ENCODE measurements around the gene CHST5. TPM values are rescaled to one million over a fixed set of nuclear protein-coding genes. Genes with fewer than 3 reads are reported as not detected.
"Not testable (repeated sequence)": the region's sequence is repeated elsewhere in the genome, so short reads cannot be mapped to it uniquely, and the experiment has no call there.

CHST5 gene
- total RNA-seq, 1 experiment from 2014 or later = 1.3 TPM

DNA sequence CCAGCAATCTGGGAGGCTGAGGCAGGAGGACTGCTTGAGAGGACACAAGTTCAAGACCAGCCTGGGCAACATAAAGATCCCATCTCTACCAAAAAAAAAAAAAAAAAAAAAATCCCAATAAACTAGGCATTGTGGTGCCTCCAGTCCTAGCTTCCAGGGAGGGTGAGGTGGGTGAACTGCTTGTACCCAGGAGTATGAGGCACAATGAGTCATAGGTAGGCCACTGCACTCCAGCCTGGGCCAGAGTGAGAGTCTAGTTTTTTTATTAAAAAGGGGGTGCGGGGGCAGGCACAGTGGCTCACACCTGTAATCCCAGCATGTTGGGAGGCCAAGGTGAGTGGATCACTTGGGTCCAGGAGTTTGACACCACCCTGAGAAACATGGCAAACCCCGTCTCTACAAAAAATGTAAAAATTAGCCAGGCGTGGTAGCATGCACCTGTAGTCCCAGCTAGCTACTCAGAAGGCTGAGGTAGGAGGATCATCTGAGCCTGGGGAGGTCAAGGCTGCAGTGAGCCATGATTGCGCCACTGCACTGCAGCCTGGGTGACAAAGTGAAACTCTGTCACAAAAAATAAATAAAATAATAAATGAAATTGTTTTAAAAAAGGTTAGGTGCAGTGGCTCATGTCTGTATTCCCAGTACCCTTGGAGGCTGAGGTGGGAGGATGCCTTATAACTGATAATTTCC, 32.8 kb downstream of the CHST5 start:
- CTCF ChIA-PET = interaction anchor here (0.7 to 1.0 kb wide), 2 partner anchors 14 to 269 kb away, joined by 7 to 12 read pairs; no protein-coding TSS in a partner anchor
- POLR2A ChIA-PET (ENCODE audit: unreplicated experiment) = no interaction called here
- H3K9me3 ChIP-seq (ENCODE audit: insufficient read depth, low read depth) = no peaks in the 10 kb centered on the region

DNA sequence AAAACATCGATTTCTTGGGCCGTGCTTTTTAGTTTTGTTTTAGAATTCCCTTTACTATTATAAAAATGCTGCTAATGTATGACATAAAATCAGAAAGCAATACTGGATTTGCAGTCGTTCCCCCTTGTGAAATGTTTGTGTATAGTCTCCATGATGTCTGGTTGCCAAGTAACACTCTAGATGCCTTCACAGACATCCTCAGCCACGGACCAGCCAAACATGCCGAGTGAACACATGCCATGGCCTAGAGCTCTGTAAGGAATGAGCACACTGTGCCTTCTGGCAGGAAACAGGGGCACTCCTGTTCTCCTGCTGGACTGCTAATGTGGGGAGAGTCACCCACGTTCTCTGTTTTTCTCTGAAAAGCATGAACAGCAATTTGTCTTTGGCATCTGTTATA, 34.1 kb downstream of the CHST5 start:
- H3K79me2 ChIP-seq (ENCODE audit: low read depth); H4K20me1 ChIP-seq (ENCODE audit: insufficient read depth); H2AFZ ChIP-seq; H3K36me3 ChIP-seq (ENCODE audit: low read depth); H3K27ac ChIP-seq; H3K9me3 ChIP-seq (ENCODE audit: insufficient read depth, low read depth); H3K9me2 ChIP-seq (ENCODE audit: insufficient read depth); POLR2A ChIA-PET (ENCODE audit: unreplicated experiment); H3K27me3 ChIP-seq (ENCODE audit: insufficient read depth, low read depth); H3K4me2 ChIP-seq; intact Hi-C loops (cut with micrococcal nuclease; ENCODE audit: unreplicated experiment); H3K4me3 ChIP-seq; BruUV-seq (replicated peaks); CTCF ChIA-PET: not testable (repeated sequence)
- H3K4me1 ChIP-seq (replicated peaks; ENCODE audit: insufficient read depth) = peaks cover 28% of the 10 kb centered on the region
- peak in 1 of 2 experiments; percentile 48 for DNase-seq
- H3F3A ChIP-seq (ENCODE audit: insufficient read depth, low read depth) = peaks cover 20% of the 10 kb centered on the region

More for the DNA sequence above, 32.8 kb downstream of the CHST5 start:
- no peak overlapping the region for H3K4me3 ChIP-seq
- H3K4me1 ChIP-seq (replicated peaks; ENCODE audit: insufficient read depth) = peaks cover 37% of the 10 kb centered on the region
- no peaks in the 10 kb centered on the region for H3K79me2 ChIP-seq (ENCODE audit: low read depth)
- no peak overlapping the region for H2AFZ ChIP-seq
- peak overlapping the region; percentile 10; the same call in 1 of the 2 replicates for H3K4me2 ChIP-seq
- H3K27ac ChIP-seq = no peak overlapping the region
- TF ChIP-seq, protein P1, sequence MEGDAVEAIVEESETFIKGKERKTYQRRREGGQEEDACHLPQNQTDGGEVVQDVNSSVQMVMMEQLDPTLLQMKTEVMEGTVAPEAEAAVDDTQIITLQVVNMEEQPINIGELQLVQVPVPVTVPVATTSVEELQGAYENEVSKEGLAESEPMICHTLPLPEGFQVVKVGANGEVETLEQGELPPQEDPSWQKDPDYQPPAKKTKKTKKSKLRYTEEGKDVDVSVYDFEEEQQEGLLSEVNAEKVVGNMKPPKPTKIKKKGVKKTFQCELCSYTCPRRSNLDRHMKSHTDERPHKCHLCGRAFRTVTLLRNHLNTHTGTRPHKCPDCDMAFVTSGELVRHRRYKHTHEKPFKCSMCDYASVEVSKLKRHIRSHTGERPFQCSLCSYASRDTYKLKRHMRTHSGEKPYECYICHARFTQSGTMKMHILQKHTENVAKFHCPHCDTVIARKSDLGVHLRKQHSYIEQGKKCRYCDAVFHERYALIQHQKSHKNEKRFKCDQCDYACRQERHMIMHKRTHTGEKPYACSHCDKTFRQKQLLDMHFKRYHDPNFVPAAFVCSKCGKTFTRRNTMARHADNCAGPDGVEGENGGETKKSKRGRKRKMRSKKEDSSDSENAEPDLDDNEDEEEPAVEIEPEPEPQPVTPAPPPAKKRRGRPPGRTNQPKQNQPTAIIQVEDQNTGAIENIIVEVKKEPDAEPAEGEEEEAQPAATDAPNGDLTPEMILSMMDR (conservative IDR thresholded peaks at IDR 0.05) = no peak
- no peak for TF ChIP-seq EZH2 (IDR thresholded peaks at IDR 0.05; ENCODE audit: low read depth)
- H3F3A ChIP-seq (ENCODE audit: insufficient read depth, low read depth) = peaks cover 29% of the 10 kb centered on the region
- H3K9me2 ChIP-seq (ENCODE audit: insufficient read depth) = no peaks in the 10 kb centered on the region
- no peaks in the 10 kb centered on the region for H4K20me1 ChIP-seq (ENCODE audit: insufficient read depth)
- intact Hi-C loops (cut with micrococcal nuclease; ENCODE audit: unreplicated experiment) = no loop called here
- no peak for DNase-seq
- BruUV-seq (replicated peaks) = no TSS peak
- H3K27me3 ChIP-seq (ENCODE audit: insufficient read depth, low read depth) = no peaks in the 10 kb centered on the region
- H3K36me3 ChIP-seq (ENCODE audit: low read depth) = 0 out of 2 replicates have a peak, but pooled peaks cover 4% of the 10 kb centered on the region

DNA sequence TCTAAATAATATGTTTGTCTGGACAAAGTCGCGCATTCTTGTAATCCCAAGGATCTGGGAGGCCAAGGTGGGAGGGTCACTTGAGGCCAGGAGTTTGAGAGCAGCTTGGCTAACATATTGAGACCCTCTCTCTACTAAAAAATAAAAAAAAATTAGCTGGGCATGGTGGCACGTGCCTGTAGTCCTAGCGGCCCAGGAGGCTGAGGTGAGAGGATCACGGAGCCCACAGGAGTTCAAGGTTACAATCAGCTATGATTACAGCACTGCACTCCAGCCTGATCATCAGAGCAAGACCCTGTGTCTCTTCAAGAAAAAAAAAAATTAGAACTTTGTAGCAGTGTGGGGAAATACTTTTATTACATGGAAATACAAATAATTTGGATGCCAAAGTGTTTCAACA, 34.5 kb downstream of the CHST5 start:
- 0 out of 2 replicates have a peak, but pooled peaks cover 4% of the 10 kb centered on the region for H3K36me3 ChIP-seq (ENCODE audit: low read depth)
- no peak overlapping the region for H3K4me3 ChIP-seq
- no TSS peak for BruUV-seq (replicated peaks)
- H3K79me2 ChIP-seq (ENCODE audit: low read depth) = no peaks in the 10 kb centered on the region
- H3F3A ChIP-seq (ENCODE audit: insufficient read depth, low read depth) = peaks cover 20% of the 10 kb centered on the region
- ChIA-PET CTCF (no interaction called here), POLR2A (ENCODE audit: unreplicated experiment) (no interaction called here)
- TF ChIP-seq, protein P1 (conservative IDR thresholded peaks at IDR 0.05) = no peak
- no peak for TF ChIP-seq EZH2 (IDR thresholded peaks at IDR 0.05; ENCODE audit: low read depth)
- no peaks in the 10 kb centered on the region for H4K20me1 ChIP-seq (ENCODE audit: insufficient read depth)
- no peak overlapping the region for H2AFZ ChIP-seq
- no peak overlapping the region for H3K27ac ChIP-seq
- no peak for DNase-seq
- no peak overlapping the region for H3K4me2 ChIP-seq
- H3K4me1 ChIP-seq (replicated peaks; ENCODE audit: insufficient read depth) = peaks cover 25% of the 10 kb centered on the region
- H3K9me3 ChIP-seq (ENCODE audit: insufficient read depth, low read depth) = no peaks in the 10 kb centered on the region
- no peaks in the 10 kb centered on the region for H3K9me2 ChIP-seq (ENCODE audit: insufficient read depth)
- H3K27me3 ChIP-seq (ENCODE audit: insufficient read depth, low read depth) = no peaks in the 10 kb centered on the region
- intact Hi-C loops (cut with micrococcal nuclease; ENCODE audit: unreplicated experiment) = no loop called here

DNA sequence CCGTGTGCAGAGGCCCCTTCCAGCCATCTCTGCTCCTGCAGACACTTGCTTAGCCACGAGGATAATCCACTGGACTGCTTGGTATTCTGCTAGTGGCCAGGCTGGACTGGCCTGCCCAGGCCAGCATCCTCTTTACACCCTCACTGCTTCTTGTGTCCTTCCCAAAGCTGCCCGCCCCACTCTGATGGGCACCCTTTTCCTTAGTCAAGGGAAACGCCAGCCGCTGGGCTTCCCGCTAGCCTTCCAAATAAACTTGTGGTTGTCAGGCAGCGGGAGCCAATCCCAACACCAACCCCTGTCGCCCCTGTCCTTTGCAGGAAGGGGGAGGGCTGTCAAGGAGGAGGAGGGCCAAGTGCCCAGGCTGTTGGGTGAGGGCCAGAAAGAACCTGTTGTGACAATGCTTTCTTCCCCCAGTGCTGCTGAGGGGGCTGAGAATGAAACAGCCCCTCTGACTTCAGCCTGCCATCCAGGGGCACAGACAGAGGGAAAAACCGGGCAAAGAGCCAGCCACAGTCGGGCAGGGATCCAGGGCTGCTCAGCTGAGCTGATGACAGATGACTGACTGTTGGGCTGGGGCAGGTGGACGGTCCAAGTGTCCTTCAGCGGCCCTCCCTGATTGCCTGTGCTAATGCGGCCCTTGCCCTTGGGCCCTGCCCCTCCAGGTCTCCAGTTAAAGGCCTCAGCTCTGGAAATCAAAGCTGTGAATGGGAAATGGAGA, 37.1 kb downstream of the CHST5 start:
- intact Hi-C loops (cut with micrococcal nuclease; ENCODE audit: unreplicated experiment); H3K27me3 ChIP-seq (ENCODE audit: insufficient read depth, low read depth); H4K20me1 ChIP-seq (ENCODE audit: insufficient read depth); H3K4me2 ChIP-seq; H3K9me2 ChIP-seq (ENCODE audit: insufficient read depth); H3K9me3 ChIP-seq (ENCODE audit: insufficient read depth, low read depth); BruUV-seq (replicated peaks); H3K79me2 ChIP-seq (ENCODE audit: low read depth); H3K36me3 ChIP-seq (ENCODE audit: low read depth); H2AFZ ChIP-seq; H3K4me3 ChIP-seq; H3F3A ChIP-seq (ENCODE audit: insufficient read depth, low read depth); H3K27ac ChIP-seq; POLR2A ChIA-PET (ENCODE audit: unreplicated experiment): not testable (repeated sequence)
- peak in 1 of 2 experiments; percentile 72 for DNase-seq
- CTCF ChIA-PET = interaction anchor here (0.6 kb wide), 1 partner anchor 19 kb away, joined by 7 read pairs; no protein-coding TSS in a partner anchor
- H3K4me1 ChIP-seq (replicated peaks; ENCODE audit: insufficient read depth) = peaks cover 13% of the 10 kb centered on the region
